ENCODE results near the gene LIN9. TPM values are rescaled to one million over a fixed set of nuclear protein-coding genes. Genes with fewer than 3 reads are reported as not detected.
"Not testable (repeated sequence)": the region's sequence is repeated elsewhere in the genome, so short reads cannot be mapped to it uniquely, and the experiment has no call there.

The LIN9 gene
- total and polyA plus RNA-seq, 7 donors = 1.1 to 2.6 (median 1.6) TPM

DNA sequence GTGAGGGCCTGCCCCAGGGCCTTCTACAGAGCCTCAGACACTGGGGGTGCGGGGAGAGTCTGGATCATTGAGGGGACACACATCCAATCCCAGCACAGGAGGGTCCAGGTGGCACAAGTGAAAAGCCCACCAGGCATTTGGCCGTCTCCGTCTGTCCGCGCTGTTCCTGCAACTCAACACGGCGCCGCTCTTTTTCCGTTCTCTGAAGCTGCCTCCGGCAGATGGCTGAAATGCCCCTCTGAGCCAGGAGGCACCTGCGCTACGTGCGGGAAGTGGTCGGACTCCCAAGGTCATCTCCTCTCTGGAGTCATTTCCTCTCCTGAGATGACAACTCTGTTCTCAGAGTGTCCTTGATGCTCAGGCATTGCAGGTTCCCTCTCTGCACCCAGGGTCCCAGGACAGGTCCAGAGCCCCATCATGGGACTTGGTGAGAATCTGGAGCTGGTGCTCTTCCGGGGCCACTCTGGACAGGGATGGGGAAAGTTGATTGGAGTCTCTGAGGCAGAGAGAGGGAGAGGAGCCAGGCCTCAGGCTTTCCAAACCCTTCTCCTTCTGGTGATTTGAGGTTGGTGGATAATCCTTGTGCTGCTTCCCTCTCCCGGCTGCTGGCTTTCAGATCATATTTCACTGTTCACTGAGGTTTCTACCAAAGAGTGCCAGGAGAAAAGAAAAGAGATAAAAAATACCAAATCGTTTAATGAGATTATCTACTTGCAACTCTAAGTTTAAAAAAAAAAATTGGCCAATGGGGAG, 99.5 kb downstream of the LIN9 start:
- intact Hi-C loops (cut with DNase I) = no loop called here
- DNase-seq = no peak
- 62 to 72% (median 71%) methylated on average over 17 of the region's 17 CpGs for WGBS, 3 donors
- Histone ChIP-seq H3K36me3 (ENCODE audit: insufficient read depth in 1 of 2, low read depth in 1 of 2) (no peaks in the 10 kb centered on the region), H3K9me3 (no peaks in the 10 kb centered on the region), H3K4me1 (no peaks in the 10 kb centered on the region), H3K27me3 (ENCODE audit: insufficient read depth in 3 of 3, low read length in 2 of 3) (no peaks in the 10 kb centered on the region), H3K4me3 (no peak overlapping the region), H3K27ac (no peak overlapping the region)
- TF ChIP-seq, protein P1, sequence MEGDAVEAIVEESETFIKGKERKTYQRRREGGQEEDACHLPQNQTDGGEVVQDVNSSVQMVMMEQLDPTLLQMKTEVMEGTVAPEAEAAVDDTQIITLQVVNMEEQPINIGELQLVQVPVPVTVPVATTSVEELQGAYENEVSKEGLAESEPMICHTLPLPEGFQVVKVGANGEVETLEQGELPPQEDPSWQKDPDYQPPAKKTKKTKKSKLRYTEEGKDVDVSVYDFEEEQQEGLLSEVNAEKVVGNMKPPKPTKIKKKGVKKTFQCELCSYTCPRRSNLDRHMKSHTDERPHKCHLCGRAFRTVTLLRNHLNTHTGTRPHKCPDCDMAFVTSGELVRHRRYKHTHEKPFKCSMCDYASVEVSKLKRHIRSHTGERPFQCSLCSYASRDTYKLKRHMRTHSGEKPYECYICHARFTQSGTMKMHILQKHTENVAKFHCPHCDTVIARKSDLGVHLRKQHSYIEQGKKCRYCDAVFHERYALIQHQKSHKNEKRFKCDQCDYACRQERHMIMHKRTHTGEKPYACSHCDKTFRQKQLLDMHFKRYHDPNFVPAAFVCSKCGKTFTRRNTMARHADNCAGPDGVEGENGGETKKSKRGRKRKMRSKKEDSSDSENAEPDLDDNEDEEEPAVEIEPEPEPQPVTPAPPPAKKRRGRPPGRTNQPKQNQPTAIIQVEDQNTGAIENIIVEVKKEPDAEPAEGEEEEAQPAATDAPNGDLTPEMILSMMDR (IDR thresholded peaks at IDR 0.05) = no peak
- no peak for ATAC-seq

DNA sequence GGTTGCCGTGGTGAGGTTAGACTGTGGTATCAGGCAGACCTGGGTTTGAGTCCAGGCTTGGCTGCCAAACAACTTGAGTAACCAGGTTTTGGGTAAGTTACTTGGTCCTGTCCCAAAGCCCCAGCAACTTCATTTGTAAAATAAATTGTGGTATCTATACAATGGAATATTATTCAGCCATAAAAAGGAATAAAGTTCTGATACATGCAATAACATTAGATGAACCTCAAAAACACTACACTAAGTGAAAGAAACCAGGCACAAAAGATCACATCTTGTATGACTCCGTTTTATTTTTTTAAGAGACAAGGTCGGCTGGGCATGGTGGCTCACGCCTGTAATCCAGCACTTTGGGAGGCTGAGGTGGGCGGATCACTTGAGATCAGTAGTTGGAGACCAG, 101.9 kb downstream of the LIN9 start:
- H3K36me3 ChIP-seq (ENCODE audit: insufficient read depth in 1 of 2, low read depth in 1 of 2) = no peaks in the 10 kb centered on the region
- H3K4me1 ChIP-seq = no peaks in the 10 kb centered on the region
- H3K27ac ChIP-seq = no peak overlapping the region
- no peak for ATAC-seq
- DNase-seq = no peak
- intact Hi-C loops (cut with DNase I) = no loop called here
- TF ChIP-seq, protein P1 (IDR thresholded peaks at IDR 0.05) = no peak
- H3K9me3 ChIP-seq = no peaks in the 10 kb centered on the region
- no peak overlapping the region for H3K4me3 ChIP-seq
- 80 to 94% (median 94%) methylated on average over 5 of the region's 5 CpGs for WGBS, 3 donors
- no peaks in the 10 kb centered on the region for H3K27me3 ChIP-seq (ENCODE audit: insufficient read depth in 3 of 3, low read length in 2 of 3)

DNA sequence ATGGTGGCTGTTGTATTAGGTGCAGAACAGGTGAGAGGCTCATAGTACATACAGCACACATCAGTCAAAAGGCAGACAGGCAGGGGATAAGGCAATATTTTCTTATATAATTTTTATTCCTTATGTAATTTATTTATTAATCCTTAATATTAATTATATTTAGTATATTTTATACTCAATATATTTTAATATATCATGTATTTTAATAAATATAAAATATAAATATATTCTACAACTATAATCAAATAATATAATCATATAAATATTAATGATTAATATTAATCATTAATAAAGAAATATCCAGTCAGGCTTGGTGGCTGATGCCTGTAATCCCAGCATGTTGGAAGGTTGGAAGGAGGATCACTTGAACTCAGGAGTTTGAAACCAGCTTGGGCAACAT, 104.8 kb downstream of the LIN9 start:
- DNase-seq (no peak), ATAC-seq (no peak)
- Histone ChIP-seq H3K36me3 (ENCODE audit: insufficient read depth in 1 of 2, low read depth in 1 of 2) (no peaks in the 10 kb centered on the region), H3K27me3 (ENCODE audit: insufficient read depth in 3 of 3, low read length in 2 of 3) (no peaks in the 10 kb centered on the region), H3K4me3 (no peak overlapping the region), H3K4me1 (no peaks in the 10 kb centered on the region), H3K27ac (no peak overlapping the region), H3K9me3 (no peaks in the 10 kb centered on the region)
- intact Hi-C loops (cut with DNase I) = no loop called here
- TF ChIP-seq, protein P1 (IDR thresholded peaks at IDR 0.05) = no peak

DNA sequence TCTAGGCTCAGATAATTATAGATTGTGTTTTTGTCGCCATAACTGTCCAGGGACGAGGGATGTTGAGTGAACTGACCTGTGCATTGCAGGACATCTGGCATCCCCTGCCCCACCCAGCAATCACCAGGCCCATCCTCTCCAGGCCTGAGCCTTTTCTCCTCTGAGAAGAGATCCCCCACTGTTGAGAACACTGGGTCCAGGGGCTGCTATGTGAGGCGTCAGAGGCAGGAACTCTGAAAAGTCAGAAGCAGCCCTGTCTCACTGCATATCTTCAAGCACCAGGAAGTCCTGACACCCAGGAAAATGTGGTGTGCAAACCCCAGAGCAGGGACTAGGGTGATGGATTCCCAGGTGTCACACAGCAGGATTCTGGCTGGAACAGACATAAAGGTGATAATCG, 105.3 kb downstream of the LIN9 start:
- DNase-seq (no peak), ATAC-seq (no peak)
- 82 to 89% (median 88%) methylated on average over 4 of the region's 4 CpGs for WGBS, 3 donors
- Histone ChIP-seq H3K27me3 (ENCODE audit: insufficient read depth in 3 of 3, low read length in 2 of 3) (no peaks in the 10 kb centered on the region), H3K36me3 (ENCODE audit: insufficient read depth in 1 of 2, low read depth in 1 of 2) (no peaks in the 10 kb centered on the region), H3K9me3 (no peaks in the 10 kb centered on the region), H3K27ac (no peak overlapping the region), H3K4me1 (no peaks in the 10 kb centered on the region), H3K4me3 (no peak overlapping the region)
- TF ChIP-seq, protein P1 (IDR thresholded peaks at IDR 0.05) = no peak
- intact Hi-C loops (cut with DNase I) = no loop called here

DNA sequence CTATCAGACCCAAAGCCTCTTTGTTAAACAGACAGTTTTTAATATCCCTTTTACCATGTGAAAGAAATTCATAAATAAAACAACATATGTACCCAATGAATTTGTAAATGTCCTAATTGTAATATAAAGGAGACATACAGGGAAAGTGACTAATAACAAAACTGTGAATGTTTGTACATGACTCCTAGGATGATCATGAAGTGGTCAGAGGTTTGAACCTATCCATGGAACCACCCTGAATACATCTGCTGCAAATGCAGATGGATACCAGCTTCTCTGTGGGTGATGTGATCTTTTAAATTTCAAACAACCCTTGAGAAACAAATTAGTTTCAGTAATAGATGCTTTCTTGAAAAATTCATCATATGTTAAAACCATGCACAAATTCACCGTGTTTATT, 105.7 kb downstream of the LIN9 start:
- no peak overlapping the region for H3K4me3 ChIP-seq
- no peak overlapping the region for H3K27ac ChIP-seq
- WGBS, 3 donors = 78 to 95% (median 80%) methylated on average over 1 of the region's 1 CpG
- no peaks in the 10 kb centered on the region for H3K4me1 ChIP-seq
- no peaks in the 10 kb centered on the region for H3K27me3 ChIP-seq (ENCODE audit: insufficient read depth in 3 of 3, low read length in 2 of 3)
- intact Hi-C loops (cut with DNase I) = no loop called here
- no peak for ATAC-seq
- no peaks in the 10 kb centered on the region for H3K36me3 ChIP-seq (ENCODE audit: insufficient read depth in 1 of 2, low read depth in 1 of 2)
- H3K9me3 ChIP-seq = no peaks in the 10 kb centered on the region
- TF ChIP-seq, protein P1 (IDR thresholded peaks at IDR 0.05) = no peak
- DNase-seq = no peak

DNA sequence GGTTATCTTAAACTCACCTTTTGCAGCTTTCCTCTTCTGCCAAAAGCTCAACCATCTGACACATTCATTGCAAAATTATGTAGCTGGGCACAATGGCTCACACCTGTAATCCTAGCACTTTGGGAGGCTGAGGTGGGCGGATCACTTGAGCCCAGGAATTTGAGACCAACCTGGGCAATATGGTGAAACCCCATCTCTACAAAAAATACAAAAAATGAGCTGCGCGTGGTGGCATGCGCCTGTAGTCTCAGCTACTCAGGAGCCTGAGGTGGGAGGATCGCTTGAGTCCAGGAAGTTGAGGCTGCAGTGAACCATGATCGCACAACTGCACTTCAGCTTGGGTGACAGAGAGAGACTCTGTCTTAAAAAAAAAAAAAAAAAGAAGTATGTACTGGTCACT, 106.3 kb downstream of the LIN9 start:
- intact Hi-C loops (cut with DNase I); ATAC-seq: not testable (repeated sequence)
- WGBS, 3 donors = 80 to 87% (median 84%) methylated on average over 6 of the region's 6 CpGs

More for the DNA sequence above, 106.3 kb downstream of the LIN9 start:
- not testable (repeated sequence) for DNase-seq; H3K27me3 ChIP-seq (ENCODE audit: insufficient read depth in 3 of 3, low read length in 2 of 3); H3K9me3 ChIP-seq; H3K27ac ChIP-seq; H3K4me3 ChIP-seq; H3K36me3 ChIP-seq (ENCODE audit: insufficient read depth in 1 of 2, low read depth in 1 of 2); H3K4me1 ChIP-seq
